Stimulated activated CD8-positive, alpha-beta memory T cell treated with anti-CD3 and anti-CD28 coated beads, Interleukin-2, amount 100 ng/mL, for 1 hour (primary cell): Measurements from ENCODE around the gene CASP14.
"Not testable (repeated sequence)": the region's sequence is repeated elsewhere in the genome, so short reads cannot be mapped to it uniquely, and the experiment has no call there.

Experiments
- DNase-seq, 2 donors: peaks; one replicate each; pipeline ENCODE4 v3.0.0-alpha.2; 2020; ENCODE audit warnings: low read depth in 2 of 2

CASP14 gene

DNA sequence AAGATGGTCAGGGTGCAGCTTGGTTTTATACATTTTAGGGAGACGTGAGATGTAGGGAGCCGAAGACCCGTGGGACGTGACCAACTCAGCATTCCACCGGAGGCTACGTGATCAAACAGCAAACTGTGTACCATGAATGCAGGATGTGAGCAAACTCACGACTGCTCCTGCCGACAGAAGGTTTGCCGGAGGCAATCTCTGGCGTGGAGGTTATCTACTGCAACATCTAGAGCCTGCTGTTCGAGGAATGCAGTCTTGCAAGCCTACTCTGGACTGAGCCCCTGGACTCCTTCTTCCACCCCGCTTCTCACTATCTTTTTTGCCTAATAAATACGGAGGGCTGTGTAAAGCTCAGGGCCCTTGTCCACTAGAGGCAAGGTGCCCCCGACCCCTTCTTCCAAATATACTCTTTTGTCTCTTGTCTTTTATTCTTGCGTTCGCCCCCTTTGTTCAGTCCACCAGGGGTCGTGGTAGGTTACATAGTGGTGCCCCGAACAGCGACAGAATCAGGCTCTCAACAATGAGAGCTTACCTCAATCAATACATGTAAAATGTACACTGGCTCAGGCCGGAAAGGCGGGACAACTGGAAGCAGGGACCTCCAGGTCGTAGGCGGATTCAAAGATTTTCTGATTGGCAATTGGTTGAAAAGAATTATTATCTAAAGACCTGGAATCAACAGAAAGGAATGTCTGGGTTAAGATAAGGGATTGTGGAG is 23.8 kb downstream of the CASP14 start:
- no peak for DNase-seq

DNA sequence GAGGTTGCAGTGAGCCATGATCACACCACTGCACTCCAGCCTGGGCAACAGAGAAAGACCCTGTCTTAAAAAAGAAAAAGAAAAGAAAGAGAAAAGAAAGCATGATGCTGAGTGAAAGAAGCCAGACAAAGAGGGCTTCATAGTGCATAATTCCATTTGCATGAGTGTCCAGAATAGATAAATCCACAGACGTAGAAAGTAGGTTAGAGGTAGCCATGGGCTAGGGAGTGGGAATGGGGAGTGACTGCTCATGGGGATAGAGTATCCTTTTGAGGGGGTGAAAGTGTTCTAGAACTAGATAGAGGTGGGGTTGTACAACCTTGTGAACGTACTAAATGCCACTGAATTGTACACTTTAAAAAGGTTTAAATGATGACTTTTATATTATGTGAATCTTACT is 25.1 kb downstream of the CASP14 start:
- no peak for DNase-seq

DNA sequence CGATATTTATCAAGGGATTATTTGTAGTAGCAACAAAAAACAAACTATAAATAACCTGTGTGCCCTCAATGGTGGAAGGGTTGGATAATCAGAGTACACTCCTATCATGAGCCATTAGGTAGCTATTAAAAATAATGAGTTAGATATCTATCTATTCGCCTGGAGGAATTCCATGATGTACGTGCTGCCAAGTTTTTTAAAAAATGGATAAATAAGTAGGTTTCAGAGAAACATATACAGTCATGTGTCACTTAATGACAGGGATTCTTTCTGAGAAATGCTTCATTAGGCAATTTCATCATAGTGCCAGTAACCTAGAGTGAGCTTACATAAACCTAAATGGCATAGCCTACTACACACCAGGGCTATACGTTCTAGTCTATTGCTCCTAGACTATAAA is 26.5 kb downstream of the CASP14 start:
- DNase-seq = no peak

DNA sequence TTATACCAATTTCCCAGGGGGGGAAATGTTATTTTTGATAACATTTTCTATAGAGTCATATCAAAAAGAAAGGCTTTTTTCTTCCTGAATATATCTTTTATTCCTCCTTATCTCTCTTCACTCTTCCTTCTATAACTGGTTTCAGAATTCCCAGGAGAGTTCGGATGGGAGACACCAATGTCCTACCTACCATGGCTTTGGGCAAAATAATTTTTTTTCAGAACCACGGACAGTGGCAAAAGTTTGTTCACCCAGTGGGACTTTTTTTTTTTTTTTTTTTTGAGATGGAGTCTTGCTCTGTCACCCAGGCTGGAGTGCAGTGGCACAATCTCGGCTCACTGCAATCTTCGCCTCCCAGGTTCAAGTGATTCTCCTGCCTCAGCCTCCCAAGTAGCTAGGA is 30.7 kb downstream of the CASP14 start:
- DNase-seq = not testable (repeated sequence)

DNA sequence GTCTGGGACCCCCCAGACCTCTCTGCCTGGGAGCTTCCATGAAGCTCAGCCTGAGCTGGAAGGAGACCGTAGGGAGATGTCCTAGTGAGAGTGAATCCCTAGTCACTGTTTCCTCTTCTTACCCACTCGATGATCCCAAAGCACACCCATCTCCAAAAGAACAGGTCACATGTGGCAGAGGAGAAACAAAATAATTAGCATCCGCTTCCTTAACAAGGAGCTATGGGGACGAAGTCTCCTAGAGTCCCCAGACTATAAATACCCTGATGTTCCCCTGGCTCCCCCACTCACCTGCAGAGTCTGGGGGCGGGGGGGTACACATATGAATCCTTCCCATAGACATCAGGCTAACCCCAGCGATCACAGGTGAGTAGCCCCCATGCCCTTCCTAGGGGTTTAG is 32.6 kb downstream of the CASP14 start, which contains the start of gene OR1I1:
Gene OR1I1, plus strand, starts transcription at position 301 of the 400 bp plus-strand sequence. CDS start 4,855 bp downstream, outside the sequence.
- DNase-seq = no peak

DNA sequence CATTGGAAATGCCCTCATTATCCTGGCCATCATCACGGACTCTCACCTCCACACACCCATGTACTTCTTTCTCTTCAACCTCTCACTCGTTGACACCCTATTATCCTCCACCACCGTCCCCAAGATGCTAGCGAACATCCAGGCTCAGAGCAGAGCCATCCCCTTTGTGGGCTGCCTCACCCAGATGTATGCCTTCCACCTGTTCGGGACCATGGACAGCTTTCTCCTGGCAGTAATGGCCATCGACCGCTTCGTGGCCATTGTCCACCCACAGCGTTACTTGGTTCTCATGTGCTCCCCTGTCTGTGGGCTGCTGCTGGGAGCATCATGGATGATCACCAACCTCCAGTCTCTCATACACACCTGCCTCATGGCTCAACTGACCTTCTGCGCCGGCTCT is 37.9 kb downstream of the CASP14 start:
- DNase-seq = no peak

DNA sequence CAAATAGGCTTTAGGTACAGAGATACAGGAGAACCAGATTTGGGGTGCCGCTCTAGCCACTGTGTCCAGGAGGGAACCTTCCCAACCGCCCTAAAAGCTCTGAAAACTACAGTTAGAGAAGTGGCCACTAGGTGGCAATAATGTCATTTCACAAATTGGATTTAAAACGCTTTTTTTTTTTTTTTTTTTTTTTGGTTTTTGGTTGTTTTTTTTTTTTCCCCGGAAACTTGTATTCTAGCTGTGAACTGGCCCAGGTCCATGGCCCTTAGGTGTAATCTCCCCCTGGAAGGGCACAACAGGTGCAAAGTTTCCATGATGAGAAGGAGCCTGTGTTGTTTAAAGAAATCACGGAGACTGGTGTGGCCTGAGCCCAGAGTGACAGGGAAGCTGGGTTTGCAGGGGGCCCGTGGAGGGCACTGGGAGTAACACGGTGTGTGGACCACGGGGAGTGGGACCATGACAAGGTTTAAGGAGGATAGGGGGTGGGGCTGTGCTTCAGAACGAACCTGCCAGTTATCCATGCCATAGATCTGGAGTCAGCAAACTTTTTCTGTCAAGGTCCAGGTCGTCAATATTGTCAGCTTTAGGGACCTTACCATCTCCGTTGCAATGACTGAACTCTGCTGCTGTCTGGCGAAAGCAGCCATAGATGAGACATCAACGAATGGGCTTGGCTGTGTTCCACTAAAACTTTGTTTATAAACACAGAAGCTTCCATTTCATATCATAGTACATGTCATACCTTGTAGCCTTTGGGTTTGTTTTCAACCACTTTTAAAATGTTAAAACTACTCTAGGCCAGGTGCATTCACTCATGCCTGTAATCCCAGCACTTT is 42.9 kb downstream of the CASP14 start:
- DNase-seq = peak; percentile 13 to 14

DNA sequence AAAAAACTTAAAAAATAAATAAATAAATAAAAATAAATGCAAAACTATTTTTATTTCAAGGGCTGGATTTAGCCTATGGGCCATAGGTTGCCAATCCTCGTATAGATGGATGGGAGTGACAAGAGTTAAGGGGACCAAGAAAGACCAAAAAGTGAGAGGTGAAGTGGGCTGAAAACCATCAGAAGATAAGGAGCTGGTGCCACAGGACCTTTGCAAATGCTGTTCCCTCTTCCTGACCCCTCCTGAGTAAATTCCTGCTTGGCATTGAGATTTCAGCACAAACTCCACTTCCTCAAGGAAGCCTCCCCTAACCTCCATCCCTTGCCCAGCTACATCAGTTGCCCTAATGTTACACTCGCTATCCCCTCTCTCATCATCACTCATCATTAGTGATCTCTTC is 43.7 kb downstream of the CASP14 start:
- DNase-seq = no peak

DNA sequence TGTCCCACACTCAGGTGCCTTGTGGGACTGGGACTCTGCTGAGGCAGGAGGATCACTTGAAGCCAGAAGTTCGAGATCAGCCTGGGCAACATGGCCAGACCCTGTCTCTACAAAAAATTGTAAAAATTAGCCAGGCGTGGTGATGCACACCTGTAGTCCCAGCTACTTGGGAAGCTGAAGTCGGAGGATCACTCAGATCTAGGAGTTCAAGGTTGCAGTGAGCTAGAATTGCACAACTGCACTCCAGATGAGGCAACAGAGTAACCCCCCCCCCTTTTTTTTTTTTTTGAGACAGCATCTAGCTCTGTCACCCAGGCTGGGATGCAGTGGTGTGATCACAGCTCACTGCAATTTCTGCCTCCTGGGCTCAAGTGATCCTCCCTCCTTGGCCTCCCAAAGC is 46.9 kb downstream of the CASP14 start:
- DNase-seq = no peak

DNA sequence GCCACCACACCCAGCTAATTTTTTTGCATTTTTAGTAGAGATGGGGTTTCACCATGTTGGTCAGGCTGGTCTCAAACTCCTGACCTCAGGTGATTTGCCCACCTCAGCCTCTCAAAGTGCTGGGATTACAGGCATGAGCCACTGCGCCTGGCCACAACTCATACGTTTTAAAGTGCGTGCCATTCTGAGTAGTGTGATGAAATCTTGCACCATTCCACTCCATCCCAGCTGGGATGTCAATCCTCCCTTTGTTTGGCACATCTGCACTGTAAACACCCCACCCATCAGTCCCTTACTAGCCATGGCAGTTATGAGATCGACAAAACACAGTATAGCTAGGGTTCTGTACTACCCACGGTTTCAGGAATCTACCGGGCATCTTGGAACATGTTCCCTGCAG is 48.7 kb downstream of the CASP14 start:
- DNase-seq = not testable (repeated sequence)

DNA sequence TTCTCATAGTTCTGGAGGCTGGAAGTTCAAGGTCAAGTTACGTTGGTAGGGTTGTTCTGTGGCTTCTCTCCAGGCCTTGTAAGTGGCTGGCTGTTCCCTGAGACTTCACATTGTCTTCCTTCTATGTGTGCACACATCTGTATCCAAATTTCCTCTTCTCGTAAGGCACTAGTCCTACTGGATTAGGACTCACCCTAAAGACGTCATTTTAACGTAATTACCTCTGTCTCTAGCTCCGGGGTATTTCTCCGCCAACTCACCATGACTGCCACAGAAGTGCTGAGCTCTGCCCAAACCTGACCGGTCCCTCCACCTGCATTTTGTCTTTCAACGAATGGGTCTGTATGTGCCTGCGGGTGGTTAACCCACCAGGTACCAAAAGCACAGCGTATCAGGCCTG is 49.2 kb downstream of the CASP14 start:
- no peak for DNase-seq

DNA sequence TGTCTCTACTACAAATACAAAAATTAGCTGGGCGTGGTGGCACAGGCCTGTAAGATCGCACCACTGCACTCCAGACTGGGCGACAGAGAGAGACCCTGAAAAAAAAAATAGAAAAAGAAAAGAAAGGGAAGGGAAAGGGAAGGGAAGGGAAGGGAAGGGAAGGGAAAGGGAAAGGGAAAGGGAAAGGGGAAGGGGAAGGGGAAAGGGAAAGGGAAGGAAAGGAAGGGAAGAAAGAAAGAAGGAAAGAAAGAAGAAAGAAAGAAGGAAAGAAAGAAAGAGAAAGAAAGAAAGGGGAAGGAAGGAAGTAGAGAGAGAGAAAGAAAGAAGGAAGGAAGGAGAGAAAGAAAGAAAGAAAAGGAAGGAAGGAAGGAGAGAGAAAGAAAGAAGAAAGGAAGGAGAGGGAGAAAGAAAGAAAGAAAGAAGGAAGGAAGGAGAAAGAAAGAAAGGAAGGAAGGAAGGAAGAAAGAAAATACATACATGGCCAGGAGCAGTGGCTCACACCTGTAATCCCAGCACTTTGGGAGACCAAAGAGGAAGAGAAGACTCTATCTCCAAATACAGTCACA is 49.8 kb downstream of the CASP14 start:
- DNase-seq = no peak

DNA sequence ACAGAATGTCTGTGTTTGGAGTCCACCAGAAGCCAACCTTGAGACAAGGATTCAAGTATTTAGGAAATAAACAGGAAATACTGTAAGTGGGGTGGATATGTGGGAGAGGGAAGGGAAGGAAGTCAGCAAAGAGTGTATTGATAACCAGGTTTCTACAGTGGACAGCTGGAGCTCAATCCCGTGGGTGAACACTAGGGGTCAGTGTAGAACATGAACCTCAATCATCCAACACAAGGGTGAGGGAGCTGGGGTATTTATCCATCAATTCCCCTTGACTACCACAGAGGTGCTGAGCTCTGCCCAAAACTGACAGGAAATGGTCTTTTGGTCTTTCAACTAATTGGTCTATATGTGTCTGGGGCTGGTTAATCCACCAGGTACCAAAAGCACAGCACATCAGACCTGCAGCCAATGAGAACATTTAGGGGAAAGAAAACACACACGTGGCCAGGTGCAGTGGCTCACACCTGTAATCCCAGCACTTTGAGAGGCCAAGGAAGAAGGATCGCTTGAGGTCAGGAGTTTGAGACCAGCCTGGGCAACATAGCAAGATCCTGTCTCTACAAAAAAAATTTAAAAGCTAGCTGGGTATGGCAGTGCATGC is 52.3 kb downstream of the CASP14 start:
- peak in 1 of 2 donors; percentile 14 for DNase-seq

DNA sequence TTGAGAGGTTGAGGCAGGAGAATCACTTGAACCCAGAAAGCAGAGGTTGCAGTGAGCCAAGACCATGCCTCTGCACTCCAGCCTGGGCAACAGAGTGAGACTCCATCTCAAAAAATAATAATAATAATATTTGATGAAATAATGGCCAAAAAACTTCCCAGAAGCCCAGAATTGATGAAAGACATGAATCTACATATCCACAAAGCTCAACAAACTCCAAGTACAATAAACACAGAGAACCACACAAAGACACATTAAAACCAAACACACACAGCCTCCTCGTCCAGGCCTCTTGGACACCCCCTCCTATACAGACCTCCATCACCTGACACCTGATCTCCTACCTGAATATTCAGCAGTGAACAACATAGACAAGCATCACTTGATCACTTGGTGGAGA is 54.7 kb downstream of the CASP14 start:
- no peak for DNase-seq

DNA sequence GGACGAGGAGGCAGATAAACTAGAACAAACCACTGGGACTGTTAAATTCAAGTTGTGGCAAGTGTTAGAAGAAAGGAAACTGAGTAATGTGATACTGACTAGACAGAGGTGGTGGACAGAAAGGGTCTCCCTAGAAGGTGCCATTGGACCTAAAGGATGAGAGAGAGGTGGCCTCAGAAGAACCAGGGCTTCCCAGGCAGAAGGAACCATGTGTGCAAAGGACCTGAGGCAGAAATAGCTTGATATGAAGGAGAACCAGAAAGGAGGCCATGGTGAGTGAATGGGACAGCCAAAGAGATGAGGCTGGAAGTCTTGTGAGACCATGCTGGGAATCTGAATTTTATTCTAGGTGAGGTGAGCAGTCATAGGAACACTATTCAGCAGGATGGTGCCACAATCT is 55.1 kb downstream of the CASP14 start:
- no peak for DNase-seq

DNA sequence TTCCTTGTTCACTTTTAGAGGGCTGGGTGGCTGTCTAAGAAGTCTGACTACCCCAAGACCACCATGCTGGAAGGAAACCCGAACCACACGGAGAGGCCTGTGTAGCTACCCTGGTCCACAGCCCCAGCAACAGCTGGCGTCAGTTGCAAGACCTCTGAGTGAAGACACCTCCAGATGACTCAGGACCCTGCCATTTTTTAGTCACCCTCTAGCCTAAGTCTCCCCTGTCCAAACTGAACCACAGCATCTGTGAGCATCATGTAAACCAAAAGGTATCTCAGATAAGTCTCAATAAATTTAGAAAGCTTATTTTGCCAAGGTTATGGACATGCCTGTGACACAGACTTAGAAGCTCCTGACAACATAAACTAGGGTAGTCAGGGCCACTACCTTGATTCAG is 55.8 kb downstream of the CASP14 start:
- no peak for DNase-seq

DNA sequence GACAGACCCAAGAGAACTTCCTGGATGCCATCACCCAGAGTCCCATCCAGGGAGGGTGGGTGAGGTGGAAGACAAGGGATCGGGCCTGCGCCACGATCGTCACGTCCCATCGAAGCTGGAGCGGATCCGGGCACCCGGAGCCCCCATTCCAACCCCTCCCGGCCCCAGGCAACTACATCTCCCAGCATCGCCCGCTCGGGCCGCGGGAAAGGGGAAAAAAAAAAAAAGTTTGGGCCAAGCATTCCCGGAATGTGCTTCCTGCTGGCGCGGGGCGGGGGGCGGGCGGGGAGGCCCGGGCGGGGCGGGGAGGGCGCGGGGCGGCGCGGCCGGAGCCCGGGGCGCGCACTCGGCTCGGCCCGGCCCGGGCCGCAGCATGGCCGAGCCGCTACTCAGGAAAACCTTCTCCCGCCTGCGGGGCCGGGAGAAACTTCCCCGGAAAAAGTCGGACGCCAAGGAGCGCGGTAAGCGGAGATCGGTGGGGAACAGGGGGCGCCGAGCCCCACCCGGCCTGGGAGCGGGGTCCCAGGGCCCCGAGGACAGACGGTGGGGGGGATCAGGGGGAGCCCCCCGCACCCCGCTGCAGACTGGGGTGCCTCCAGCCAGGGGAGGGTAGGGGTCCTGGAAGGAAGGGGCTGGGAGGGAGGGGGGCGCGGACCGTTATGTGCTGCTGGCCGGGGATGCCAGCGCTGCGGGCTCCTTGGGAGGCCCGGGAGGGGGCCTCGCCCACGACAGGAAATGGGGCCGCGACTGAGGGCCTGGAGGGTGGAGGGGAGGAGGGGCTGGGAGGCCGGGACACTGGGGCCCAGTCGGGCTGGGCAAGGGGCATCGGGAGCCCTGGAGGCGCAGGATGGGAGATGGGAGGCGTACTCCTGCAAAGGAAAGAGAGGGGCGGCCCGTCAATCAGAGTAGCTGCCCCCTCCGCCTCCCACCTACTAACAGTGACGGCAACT is 58.1 kb downstream of the CASP14 start, which contains the start of gene SYDE1:
Gene SYDE1, plus strand, starts transcription at position 341 of the 950 bp plus-strand sequence. Its CDS starts 33 bp downstream, at position 374.
- DNase-seq = no peak
